ENCODE results near the gene UAP1L1.
"Not testable (repeated sequence)": the region's sequence is repeated elsewhere in the genome, so short reads cannot be mapped to it uniquely, and the experiment has no call there.

Gene UAP1L1

GRCh38 chr9:137077010-137077747 is at the start of gene UAP1L1:
Gene UAP1L1, plus strand, starts transcription at chr9:137077517. Its CDS starts 16 bp downstream, at chr9:137077533.
- DNase-seq = peak; percentile 61

- peak; percentile 81 for DNase-seq
Measured at GRCh38 chr9:137028263-137029057, 48.9 kb upstream of the UAP1L1 start.

- DNase-seq = peak; percentile 79
Measured at GRCh38 chr9:137029058-137029936, 48.0 kb upstream of the UAP1L1 start.

- no peak for DNase-seq
Measured at GRCh38 chr9:137030006-137030405, 47.3 kb upstream of the UAP1L1 start.

- DNase-seq = peak; percentile 53
Measured at GRCh38 chr9:137030538-137031527, 46.5 kb upstream of the UAP1L1 start.

GRCh38 chr9:137031904-137032640 is 45.2 kb upstream of the UAP1L1 start, which contains the start of gene FUT7:
Gene FUT7, minus strand, starts transcription at chr9:137032088. Its CDS starts 97 bp downstream, at chr9:137031991.
- peak; percentile 49 for DNase-seq

GRCh38 chr9:137032858-137033257 is 44.5 kb upstream of the UAP1L1 start:
- DNase-seq = peak; percentile 27

GRCh38 chr9:137033481-137033880 is 43.8 kb upstream of the UAP1L1 start:
- not testable (repeated sequence) for DNase-seq

GRCh38 chr9:137034039-137034708 is 43.1 kb upstream of the UAP1L1 start:
- no peak for DNase-seq

GRCh38 chr9:137034709-137035506 is 42.4 kb upstream of the UAP1L1 start:
- DNase-seq = peak; percentile 92

GRCh38 chr9:137035507-137035834 is 41.8 kb upstream of the UAP1L1 start:
- no peak for DNase-seq

- DNase-seq = no peak
Measured at GRCh38 chr9:137035937-137036336, 41.4 kb upstream of the UAP1L1 start.

- DNase-seq = no peak
Measured at GRCh38 chr9:137037035-137037434, 40.3 kb upstream of the UAP1L1 start.

- no peak for DNase-seq
Measured at GRCh38 chr9:137037483-137037882, 39.8 kb upstream of the UAP1L1 start.

- no peak for DNase-seq
Measured at GRCh38 chr9:137038916-137039315, 38.4 kb upstream of the UAP1L1 start.

- no peak for DNase-seq
Measured at GRCh38 chr9:137039611-137040366, 37.5 kb upstream of the UAP1L1 start.

GRCh38 chr9:137040568-137040967 is 36.7 kb upstream of the UAP1L1 start:
- no peak for DNase-seq

- DNase-seq = no peak
Measured at GRCh38 chr9:137041124-137041523, 36.2 kb upstream of the UAP1L1 start.
